ENCODE data around the gene SNCA. TPM values are rescaled to one million over a fixed set of nuclear protein-coding genes. Genes with fewer than 3 reads are reported as not detected.

The SNCA gene
- total RNA-seq, 1 donor from 2014 or later: 24.7 TPM

GRCh38 chr4:89814362-89814761 is 22.6 kb downstream of the SNCA start:
- peak; percentile 35 for DNase-seq (ENCODE audit: low read depth)

- DNase-seq (ENCODE audit: low read depth): no peak
These were observed 23.8 kb downstream of the SNCA start for GRCh38 chr4:89813197-89813596.

- no peak for DNase-seq (ENCODE audit: low read depth)
These were observed 29.4 kb downstream of the SNCA start for GRCh38 chr4:89807441-89808140.

GRCh38 chr4:89805297-89805696 is 31.7 kb downstream of the SNCA start:
- DNase-seq (ENCODE audit: low read depth): no peak

- no peak for DNase-seq (ENCODE audit: low read depth)
These were observed 33.0 kb downstream of the SNCA start for GRCh38 chr4:89803915-89804314.

GRCh38 chr4:89803036-89803435 is 33.9 kb downstream of the SNCA start:
- DNase-seq (ENCODE audit: low read depth): no peak

GRCh38 chr4:89800527-89801103 is 36.3 kb downstream of the SNCA start:
- peak; percentile 20 for DNase-seq (ENCODE audit: low read depth)

- DNase-seq (ENCODE audit: low read depth): no peak
These were observed 36.9 kb downstream of the SNCA start for GRCh38 chr4:89800012-89800516.

GRCh38 chr4:89799071-89799470 is 37.9 kb downstream of the SNCA start:
- DNase-seq (ENCODE audit: low read depth): no peak

GRCh38 chr4:89797117-89797516 is 39.8 kb downstream of the SNCA start:
- no peak for DNase-seq (ENCODE audit: low read depth)

GRCh38 chr4:89788206-89789072 is 48.5 kb downstream of the SNCA start:
- DNase-seq (ENCODE audit: low read depth): peak; percentile 38

GRCh38 chr4:89784686-89785231 is 52.2 kb downstream of the SNCA start:
- no peak for DNase-seq (ENCODE audit: low read depth)

GRCh38 chr4:89781321-89781720 is 55.6 kb downstream of the SNCA start:
- DNase-seq (ENCODE audit: low read depth): no peak

- no peak for DNase-seq (ENCODE audit: low read depth)
These were observed 63.2 kb downstream of the SNCA start for GRCh38 chr4:89773805-89774204.

- DNase-seq (ENCODE audit: low read depth): no peak
These were observed 67.1 kb downstream of the SNCA start for GRCh38 chr4:89769856-89770255.

- DNase-seq (ENCODE audit: low read depth): no peak
These were observed 69.0 kb downstream of the SNCA start for GRCh38 chr4:89767924-89768323.

GRCh38 chr4:89765966-89766365 is 71.0 kb downstream of the SNCA start:
- DNase-seq (ENCODE audit: low read depth): peak; percentile 15

GRCh38 chr4:89765528-89765927 is 71.4 kb downstream of the SNCA start:
- no peak for DNase-seq (ENCODE audit: low read depth)

- no peak for DNase-seq (ENCODE audit: low read depth)
These were observed 74.7 kb downstream of the SNCA start for GRCh38 chr4:89762311-89762710.

- DNase-seq (ENCODE audit: low read depth): no peak
These were observed 77.5 kb downstream of the SNCA start for GRCh38 chr4:89759426-89759825.

- DNase-seq (ENCODE audit: low read depth): peak; percentile 42
These were observed 79.7 kb downstream of the SNCA start for GRCh38 chr4:89757154-89757719.

- DNase-seq (ENCODE audit: low read depth): peak; percentile 43
These were observed 81.7 kb downstream of the SNCA start for GRCh38 chr4:89755220-89755619.
